Right lobe of liver (tissue), 6 donors: ENCODE results near the gene SRPK1. TPM values are rescaled to one million over a fixed set of nuclear protein-coding genes. Genes with fewer than 3 reads are reported as not detected.
"Not testable (repeated sequence)": the region's sequence is repeated elsewhere in the genome, so short reads cannot be mapped to it uniquely, and the experiment has no call there.

ENCODE experiments used
- ATAC-seq, 4 donors: fragments of 200-7000 bp; cut with Tn5 transposase; one replicate each; pipeline ENCODE4 v1.9.1; 2020; ENCODE audit warnings: mild to moderate bottlenecking in 4 of 4, moderate library complexity in 4 of 4
- DNase-seq, 3 donors: peaks; one replicate each; pipeline ENCODE4 v3.0.0-alpha.2; 2020
- H3K27ac ChIP-seq, 3 donors: fragments of 200-600 bp; one replicate each; pipeline ENCODE4 v1.8.0; 2022
- H3K27me3 ChIP-seq, 2 donors: fragments of 200-600 bp; one replicate each; pipeline ENCODE4 v1.8.0; 2022
- H3K36me3 ChIP-seq, 4 donors: fragments of 200-600 bp; sonication (generic) in 1 of 4; one replicate each; pipeline versions ENCODE4 v1.5.1 to v1.8.0; 2017 to 2022; ENCODE audit warnings: control low read depth in 1 of 4
- H3K4me1 ChIP-seq, 4 donors: fragments of 200-600 bp; sonication (generic) in 1 of 4; one replicate each; pipeline versions ENCODE4 v1.5.1 to v1.8.0; 2017 to 2022; ENCODE audit warnings: control low read depth in 1 of 4
- H3K4me3 ChIP-seq, 3 donors: fragments of 200-600 bp; one replicate each; pipeline ENCODE4 v1.8.0; 2022
- H3K9me3 ChIP-seq, 4 donors: fragments of 200-600 bp; sonication (generic) in 1 of 4; one replicate each; pipeline versions ENCODE4 v1.5.1 to v1.8.0; 2017 to 2022; ENCODE audit warnings: control low read depth in 1 of 4
- CTCF ChIP-seq, 4 donors: fragments of 200-600 bp in 3 of 4; fragments of 450-650 bp in 1 of 4; IDR thresholded peaks; one replicate each; pipeline versions ENCODE4 v1.5.1 to v1.8.0; 2016 to 2022; ENCODE audit warnings: antibody characterized with exemption in 4 of 4, mild to moderate bottlenecking in 2 of 4
- POLR2A ChIP-seq: fragments of 450-650 bp; IDR thresholded peaks from one replicate; pipeline ENCODE4 v1.6.1; 2017; ENCODE audit warnings: antibody characterized with exemption, mild to moderate bottlenecking
- WGBS: methylation state at CpG from one replicate; pipeline ENCODE4 v1.1.6; 2018; ENCODE audit warnings: low coverage, low lambda C conversion rate; ENCODE audit not compliant: insufficient coverage; ENCODE audit errors: missing lambda C conversion rate; 5-methylcytosine and 5-hydroxymethylcytosine counted together
- intact Hi-C, 2 donors: fragments of 100-400 bp; cut with DNase I; formaldehyde crosslinking; loops; one replicate each; pipeline versions ENCODE4 v1.11.2 to v1.14.1; 2022
- total RNA-seq, 6 experiments: library from RNA; depleted of rRNA in 2 of 6; stranded (reverse); fragments of >200 nt in 2 of 6; fragmentation: NEBNext Ultra II Directional in 3 of 6; extraction: Animal tissue kit (Norgen Biotek cat#: 25700) in 3 of 6; gene quantifications; one replicate each; pipeline versions ENCODE4 v1.1.0 to v1.2.4, GENCODE V29; 2016 to 2023
- donor health status: DM: no; HTN: yes; CAD: no.
- donor health status: DM: no; HTN: no; CAD: no.
- donor health status: DM: no; HTN: no; CAD: no.
- donor health status: DM: no; HTN: yes; CAD: no.
- donor health status: DM: no; HTN: yes; CAD: no.

Gene SRPK1
- total RNA-seq, 6 experiments from 2014 or later, result 18.4 to 64.1 (median 26.4) TPM

- Histone ChIP-seq H3K9me3 (no peaks in the 10 kb centered on the region), H3K27me3 (no peaks in the 10 kb centered on the region), H3K27ac (peak overlapping the region; percentile 45 to 76 (median 46)), H3K4me1 (peaks cover 0 to 14% (median 5%) of the 10 kb centered on the region in 4 donors), H3K36me3 (peaks cover 0 to under 1% (median 0%) of the 10 kb centered on the region in 4 donors), H3K4me3 (peak overlapping the region; percentile 64 to 89 (median 78))
- DNase-seq (peak in 2 of 3 donors; percentile 34 to 65), ATAC-seq (peak; percentile 46 to 70 (median 52))
- intact Hi-C loops, result no loop called here
- under 1% methylated on average over 21 of the region's 50 CpGs for WGBS
- TF ChIP-seq POLR2A (no peak), CTCF (IDR thresholded peaks at IDR 0.05) (no peak)
Observed at GRCh38 chr6:35919827-35920751, 809 bp downstream of the SRPK1 start.

GRCh38 chr6:35919085-35919826 is 1.6 kb downstream of the SRPK1 start:
- ATAC-seq (peak in 3 of 4 donors; percentile 8 to 42 (median 19)), DNase-seq (no peak)
- Histone ChIP-seq H3K27ac (peak overlapping the region; percentile 45 to 76 (median 46)), H3K36me3 (peaks cover 0 to 5% (median 0%) of the 10 kb centered on the region in 4 donors), H3K4me1 (peaks cover 0 to 14% (median 5%) of the 10 kb centered on the region in 4 donors), H3K4me3 (peak overlapping the region; percentile 64 to 89 (median 78)), H3K27me3 (no peaks in the 10 kb centered on the region), H3K9me3 (no peaks in the 10 kb centered on the region)
- TF ChIP-seq POLR2A (peak; percentile 51), CTCF (IDR thresholded peaks at IDR 0.05) (no peak)
- intact Hi-C loops, result no loop called here
- WGBS, result 9% methylated on average over 8 of the region's 9 CpGs

- H3K27ac ChIP-seq, H3K9me3 ChIP-seq, DNase-seq, intact Hi-C loops, H3K36me3 ChIP-seq, H3K4me3 ChIP-seq, ATAC-seq, H3K4me1 ChIP-seq, H3K27me3 ChIP-seq: not testable (repeated sequence)
- 82% methylated on average over 6 of the region's 6 CpGs for WGBS
Observed at GRCh38 chr6:35916893-35917292, 4.0 kb downstream of the SRPK1 start.

GRCh38 chr6:35916056-35916455 is 4.8 kb downstream of the SRPK1 start:
- Histone ChIP-seq H3K36me3 (peaks cover 0 to 5% (median 0%) of the 10 kb centered on the region in 4 donors), H3K4me3 (no peak overlapping the region), H3K4me1 (peaks cover 0 to 9% (median 5%) of the 10 kb centered on the region in 4 donors), H3K27ac (no peak overlapping the region), H3K9me3 (no peaks in the 10 kb centered on the region), H3K27me3 (no peaks in the 10 kb centered on the region)
- no peak for TF ChIP-seq POLR2A
- DNase-seq, result no peak
- WGBS, result 97% methylated on average over 3 of the region's 3 CpGs
- no peak for ATAC-seq
- intact Hi-C loops, result no loop called here

- intact Hi-C loops, result no loop called here
- Histone ChIP-seq H3K27me3 (no peaks in the 10 kb centered on the region), H3K27ac (no peak overlapping the region), H3K4me3 (no peak overlapping the region), H3K9me3 (no peaks in the 10 kb centered on the region), H3K4me1 (peaks cover 0 to 8% (median 4%) of the 10 kb centered on the region in 4 donors), H3K36me3 (peaks cover 0 to 5% (median 0%) of the 10 kb centered on the region in 4 donors)
- ATAC-seq, result no peak
- WGBS, result 84% methylated on average over 4 of the region's 6 CpGs
- TF ChIP-seq CTCF (IDR thresholded peaks at IDR 0.05) (no peak), POLR2A (no peak)
- no peak for DNase-seq
Observed at GRCh38 chr6:35914536-35914935, 6.4 kb downstream of the SRPK1 start.
